Stomach (tissue), 9 donors: ENCODE data around the gene IFITM10. TPM values are rescaled to one million over a fixed set of nuclear protein-coding genes. Genes with fewer than 3 reads are reported as not detected.
"Not testable (repeated sequence)": the region's sequence is repeated elsewhere in the genome, so short reads cannot be mapped to it uniquely, and the experiment has no call there.

Experiments
- DNase-seq, 2 donors: peaks; one replicate each; pipeline versions ENCODE4 v3.0.0 to v3.0.0-alpha.2; 2013 to 2019
- H3K27ac ChIP-seq, 5 donors: fragments of 200-600 bp in 4 of 5; sonication (generic) in 4 of 5; one replicate each; pipeline ENCODE4 v1.5.1; 2013 to 2019; ENCODE audit warnings: mild to moderate bottlenecking in 1 of 5, moderate library complexity in 1 of 5
- H3K27me3 ChIP-seq, 3 donors: fragments of 200-600 bp; sonication (generic); one replicate each; pipeline ENCODE4 v1.5.1; 2017 to 2019; ENCODE audit warnings: mixed run types in 1 of 3
- H3K36me3 ChIP-seq, 4 donors: fragments of 200-600 bp; sonication (generic); 1 replicate in 3 of 4; 2 replicates in 1 of 4; pipeline ENCODE4 v1.5.1; 2016 to 2019
- H3K4me1 ChIP-seq, 4 donors: fragments of 200-600 bp; sonication (generic); one replicate each; pipeline ENCODE4 v1.5.1; 2016 to 2019
- H3K4me3 ChIP-seq, 4 donors: fragments of 200-600 bp; sonication (generic) in 3 of 4; one replicate each; pipeline ENCODE4 v1.5.1; 2016 to 2019; ENCODE audit warnings: mild to moderate bottlenecking in 1 of 4
- H3K9me3 ChIP-seq, 4 donors: fragments of 200-600 bp; sonication (generic); one replicate each; pipeline ENCODE4 v1.5.1; 2016 to 2019
- WGBS, 5 donors: extraction: QIAGEN DNeasy Blood & Tissue Kit in 3 of 5; methylation state at CpG; one replicate each; pipeline versions ENCODE4 v1.1.5 to v1.1.7; 2013 to 2018; 5-methylcytosine and 5-hydroxymethylcytosine counted together
- intact Hi-C: fragments of 100-400 bp; cut with DNase I; formaldehyde crosslinking; loops from one replicate; pipeline ENCODE4 v1.15.1; 2023; ENCODE audit warnings: low total_unique reads
- polyA plus RNA-seq, 3 donors: library from polyadenylated mRNA; stranded (reverse); fragments of 200-250 nt; gene quantifications; one replicate each; pipeline ENCODE4 v1.2.3, GENCODE V29; 2013
- total RNA-seq, 5 donors: library from RNA; depleted of rRNA; stranded (reverse); fragments of >200 nt; gene quantifications; one replicate each; pipeline versions ENCODE4 v1.1.0 to v1.2.3, GENCODE V29; 2014 to 2016
- donor health status: healthy with polysubstance abuse.
- donor health status: Bipolar disorder and iron deficiency.
- donor health status: healthy.

IFITM10 gene
- total and polyA plus RNA-seq, 8 donors: 0.19 to 1.1 (median 0.84) TPM; not detected in 4

DNA sequence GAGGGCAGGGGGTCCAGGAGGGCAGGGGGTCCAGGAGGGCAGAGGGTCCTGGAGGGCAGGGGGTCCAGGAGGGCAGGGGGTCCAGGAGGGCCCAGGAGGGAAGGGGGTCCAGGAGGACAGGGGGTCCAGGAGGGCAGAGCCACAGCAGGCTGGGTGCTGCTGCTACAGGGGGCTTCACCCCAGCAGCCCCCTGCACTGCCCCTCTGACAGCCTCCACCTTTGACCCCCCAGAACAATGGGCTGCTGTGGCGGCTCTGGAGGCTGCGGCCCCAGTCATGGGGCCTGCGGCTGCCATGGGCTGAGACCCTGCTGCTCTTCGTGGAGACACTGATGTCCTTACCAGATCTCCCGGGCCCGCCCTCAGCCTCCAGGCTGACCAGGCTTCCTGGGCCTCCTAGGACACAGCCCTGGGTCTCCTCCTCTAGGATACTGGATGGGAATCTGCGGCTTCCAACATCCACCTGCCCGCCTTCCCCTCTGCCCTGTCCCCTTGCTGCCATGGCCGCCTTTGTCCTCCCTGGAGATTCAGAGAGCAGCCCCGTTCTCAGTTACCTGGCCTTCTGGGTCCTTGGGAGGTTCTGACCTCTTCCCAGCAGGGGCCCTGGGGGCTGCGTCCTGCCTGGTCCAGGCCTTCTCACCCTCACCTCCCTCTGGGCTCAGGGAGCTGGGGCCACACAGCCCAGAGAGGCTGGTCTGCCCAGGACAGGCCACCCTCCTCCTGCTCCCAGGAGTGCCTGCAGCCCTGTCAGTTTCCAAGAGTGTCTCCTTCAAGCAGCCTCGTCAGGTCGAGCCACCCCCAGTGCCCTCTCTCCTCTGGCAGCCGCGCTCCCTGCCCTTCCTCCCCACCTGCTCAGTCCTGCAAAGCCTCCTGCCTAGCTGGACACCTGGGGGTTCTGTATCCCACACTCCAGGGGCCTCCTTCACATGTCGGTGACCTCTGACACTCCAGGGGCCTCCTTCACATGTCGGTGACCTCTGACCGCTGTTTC lies 65.2 kb downstream of the IFITM10 start:
- peak in 1 of 2 donors; percentile 8 for DNase-seq
- H3K27ac ChIP-seq, H3K4me1 ChIP-seq, H3K4me3 ChIP-seq, H3K9me3 ChIP-seq, intact Hi-C loops, H3K36me3 ChIP-seq: not testable (repeated sequence)
- 79 to 91% (median 81%) methylated on average over 8 to 14 of the region's 18 CpGs for WGBS, 5 donors
- H3K27me3 ChIP-seq: peaks cover 0 to 50% (median 0%) of the 10 kb centered on the region in 3 donors

DNA sequence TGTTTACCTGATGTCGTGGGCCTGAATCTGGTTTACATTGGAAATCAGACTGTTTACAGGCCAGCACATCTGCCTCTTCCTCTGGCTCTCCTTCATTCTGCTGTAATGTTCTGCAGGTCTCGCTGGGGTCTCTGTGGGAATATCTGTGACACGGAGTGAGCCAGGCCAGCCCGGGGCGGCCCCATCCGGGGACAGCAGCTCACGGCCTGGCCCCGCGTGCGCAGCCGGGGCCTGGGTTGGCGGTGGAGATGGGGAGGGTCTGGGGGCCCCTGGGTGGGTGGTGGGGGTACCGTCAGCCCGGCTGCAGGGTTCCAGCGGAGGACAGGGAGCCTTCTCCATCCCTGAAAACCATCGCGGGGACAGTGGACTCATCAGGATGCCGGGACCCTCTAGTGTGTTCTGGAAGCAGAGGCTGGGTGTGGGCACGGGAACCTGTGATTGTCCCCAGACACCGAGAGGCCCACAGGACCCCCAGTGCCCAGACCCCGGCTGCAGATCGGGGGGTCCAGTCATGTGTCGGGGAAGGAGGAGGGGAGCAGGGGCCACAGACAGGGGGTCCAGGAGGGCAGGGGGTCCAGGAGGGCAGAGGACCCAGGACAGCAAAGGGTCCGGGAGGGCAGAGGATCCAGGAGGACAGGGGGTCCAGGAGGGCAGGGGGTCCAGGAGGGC lies 66.4 kb downstream of the IFITM10 start:
- H3K36me3 ChIP-seq, H3K4me1 ChIP-seq, H3K27ac ChIP-seq, intact Hi-C loops, H3K4me3 ChIP-seq, DNase-seq, H3K9me3 ChIP-seq: not testable (repeated sequence)
- WGBS, 5 donors: 73 to 87% (median 83%) methylated on average over 3 to 15 of the region's 24 CpGs
- peaks cover 0 to 49% (median 0%) of the 10 kb centered on the region in 3 donors for H3K27me3 ChIP-seq

DNA sequence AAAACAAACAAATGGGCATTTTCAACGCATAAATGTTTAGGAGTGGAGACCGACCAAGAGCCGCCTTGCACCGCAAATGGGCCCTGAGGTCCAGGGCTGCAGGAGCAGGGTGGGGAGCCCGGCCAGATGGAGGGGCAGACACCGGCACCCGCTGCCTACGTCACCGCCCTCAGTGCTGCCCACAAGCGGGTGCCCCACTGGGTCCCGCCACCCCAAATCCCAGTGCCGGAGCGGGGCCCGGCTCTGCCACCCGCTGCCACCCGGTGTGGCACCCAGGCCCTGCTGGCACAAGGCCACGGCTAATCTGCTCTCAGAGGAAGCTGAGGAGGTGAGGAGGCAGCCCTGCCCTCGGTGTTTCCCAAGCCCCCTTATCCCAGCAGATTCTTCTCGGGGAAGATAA lies 67.2 kb downstream of the IFITM10 start:
- H3K4me1 ChIP-seq, DNase-seq, H3K9me3 ChIP-seq, H3K4me3 ChIP-seq, H3K36me3 ChIP-seq, intact Hi-C loops: not testable (repeated sequence)
- Histone ChIP-seq H3K27me3 (peaks cover 0 to 48% (median 4%) of the 10 kb centered on the region in 3 donors), H3K27ac (peak overlapping the region in 1 of 5 donors; percentile 38)
- 73 to 80% (median 77%) methylated on average over 10 to 19 of the region's 19 CpGs for WGBS, 5 donors

Other genes with a start within 250 kb of the IFITM10 start
- 10 to 100 TPM in 1 of 5 donors, 1 to 10 TPM in 3, under 1 TPM in 1; 0.58 to 31.6 (median 1.5) TPM for gene DUSP8, start 178.3 kb downstream of the IFITM10 start, total RNA-seq
- gene DUSP8, start 178.3 kb downstream of the IFITM10 start, polyA plus RNA-seq: 1 to 10 TPM; 2.4 to 2.9 (median 2.8) TPM
- gene KRTAP5-1, start 165.3 kb downstream of the IFITM10 start, total RNA-seq: not detected
- gene KRTAP5-1, start 165.3 kb downstream of the IFITM10 start, polyA plus RNA-seq: under 1 TPM in 1 of 3 donors, not detected in 2; 0.50 TPM
- gene KRTAP5-2, start 152.3 kb downstream of the IFITM10 start, total RNA-seq: not detected
- not detected for gene KRTAP5-2, start 152.3 kb downstream of the IFITM10 start, polyA plus RNA-seq
- gene KRTAP5-3, start 142.1 kb downstream of the IFITM10 start, total RNA-seq: not detected
- not detected for gene KRTAP5-3, start 142.1 kb downstream of the IFITM10 start, polyA plus RNA-seq
- not detected for gene KRTAP5-4, start 128.5 kb downstream of the IFITM10 start, total RNA-seq
- not detected for gene KRTAP5-4, start 128.5 kb downstream of the IFITM10 start, polyA plus RNA-seq
- gene KRTAP5-5, start 120.8 kb downstream of the IFITM10 start, total RNA-seq: not detected
- not detected for gene KRTAP5-5, start 120.8 kb downstream of the IFITM10 start, polyA plus RNA-seq
- gene KRTAP5-6, start 53.4 kb downstream of the IFITM10 start, total RNA-seq: not detected
- gene KRTAP5-6, start 53.4 kb downstream of the IFITM10 start, polyA plus RNA-seq: not detected
- gene CTSD, start 13.3 kb upstream of the IFITM10 start, total RNA-seq: 100 to 1,000 TPM; 115 to 590 (median 210) TPM
- 100 to 1,000 TPM; 173 to 538 (median 529) TPM for gene CTSD, start 13.3 kb upstream of the IFITM10 start, polyA plus RNA-seq
- gene SYT8, start 84.4 kb upstream of the IFITM10 start, total RNA-seq: 10 to 100 TPM in 1 of 5 donors, 1 to 10 TPM in 1, under 1 TPM in 3; 0.72 to 13.4 (median 0.92) TPM
- 10 to 100 TPM in 1 of 3 donors, 1 to 10 TPM in 2; 1.7 to 77.3 (median 3.7) TPM for gene SYT8, start 84.4 kb upstream of the IFITM10 start, polyA plus RNA-seq
- gene TNNI2, start 88.4 kb upstream of the IFITM10 start, total RNA-seq: 1 to 10 TPM in 1 of 5 donors, not detected in 4; 7.2 TPM
- 10 to 100 TPM in 2 of 3 donors, under 1 TPM in 1; 0.93 to 23.4 (median 17.0) TPM for gene TNNI2, start 88.4 kb upstream of the IFITM10 start, polyA plus RNA-seq
- gene LSP1, start 102.5 kb upstream of the IFITM10 start, total RNA-seq: 10 to 100 TPM in 4 of 5 donors, 1 to 10 TPM in 1; 9.8 to 78.8 (median 46.8) TPM
- 100 to 1,000 TPM in 2 of 3 donors, 10 to 100 TPM in 1; 29.0 to 239 (median 155) TPM for gene LSP1, start 102.5 kb upstream of the IFITM10 start, polyA plus RNA-seq
- not detected for gene PRR33, start 141.3 kb upstream of the IFITM10 start, total RNA-seq
- gene PRR33, start 141.3 kb upstream of the IFITM10 start, polyA plus RNA-seq: under 1 TPM in 1 of 3 donors, not detected in 2; 0.03 TPM
- 1 to 10 TPM in 2 of 5 donors, not detected in 3; 2.3 to 7.2 TPM for gene TNNT3, start 169.1 kb upstream of the IFITM10 start, total RNA-seq
- 10 to 100 TPM in 1 of 3 donors, 1 to 10 TPM in 1, under 1 TPM in 1; 0.75 to 14.5 (median 3.1) TPM for gene TNNT3, start 169.1 kb upstream of the IFITM10 start, polyA plus RNA-seq
- 100 to 1,000 TPM in 2 of 5 donors, 10 to 100 TPM in 3; 14.0 to 281 (median 73.8) TPM for gene MRPL23, start 196.7 kb upstream of the IFITM10 start, total RNA-seq
- 100 to 1,000 TPM; 114 to 317 (median 231) TPM for gene MRPL23, start 196.7 kb upstream of the IFITM10 start, polyA plus RNA-seq
- 1,000 to 10,000 TPM in 1 of 5 donors, 100 to 1,000 TPM in 1, 10 to 100 TPM in 3; 33.3 to 2,215 (median 50.9) TPM for gene H19, start 247.2 kb upstream of the IFITM10 start, total RNA-seq
- 100 to 1,000 TPM in 1 of 3 donors, 10 to 100 TPM in 2; 46.6 to 217 (median 58.0) TPM for gene H19, start 247.2 kb upstream of the IFITM10 start, polyA plus RNA-seq